Cerebellar nuclear complex (tissue), 1 donor: Measurements from ENCODE around the gene EXOC3L2.

Experiments
- DNase-seq, 2 experiments: peaks; one replicate each; lab custom pipeline; 2025; lab: John Stamatoyannopoulos, UW

The EXOC3L2 gene

GRCh38 chr19:45218911-45219743 is 26.1 kb downstream of the EXOC3L2 start:
- no peak for DNase-seq

GRCh38 chr19:45218426-45218825 is 26.8 kb downstream of the EXOC3L2 start:
- no peak for DNase-seq

- DNase-seq: no peak
Observed at GRCh38 chr19:45217957-45218334, 27.3 kb downstream of the EXOC3L2 start.

GRCh38 chr19:45217193-45217956 is 27.8 kb downstream of the EXOC3L2 start:
- no peak for DNase-seq

GRCh38 chr19:45216667-45217066 is 28.5 kb downstream of the EXOC3L2 start:
- DNase-seq: no peak

- no peak for DNase-seq
Observed at GRCh38 chr19:45215391-45216191, 29.6 kb downstream of the EXOC3L2 start.

- no peak for DNase-seq
Observed at GRCh38 chr19:45213031-45213430, 32.2 kb downstream of the EXOC3L2 start.

GRCh38 chr19:45211751-45212381 is 33.3 kb downstream of the EXOC3L2 start:
- DNase-seq: no peak

- DNase-seq: no peak
Observed at GRCh38 chr19:45206328-45206727, 38.9 kb downstream of the EXOC3L2 start.

- DNase-seq: no peak
Observed at GRCh38 chr19:45205810-45206209, 39.4 kb downstream of the EXOC3L2 start.

GRCh38 chr19:45202637-45203036 is 42.6 kb downstream of the EXOC3L2 start:
- no peak for DNase-seq

GRCh38 chr19:45200568-45200967 is 44.6 kb downstream of the EXOC3L2 start:
- DNase-seq: no peak

- no peak for DNase-seq
Observed at GRCh38 chr19:45195764-45196163, 49.4 kb downstream of the EXOC3L2 start.

- DNase-seq: no peak
Observed at GRCh38 chr19:45191375-45191774, 53.8 kb downstream of the EXOC3L2 start.

GRCh38 chr19:45189971-45190370 is 55.2 kb downstream of the EXOC3L2 start:
- no peak for DNase-seq

GRCh38 chr19:45187421-45188100 is 57.6 kb downstream of the EXOC3L2 start:
- peak in 1 of 2 experiments; percentile 23 for DNase-seq

GRCh38 chr19:45186509-45187334 is 58.5 kb downstream of the EXOC3L2 start:
- no peak for DNase-seq

GRCh38 chr19:45184115-45184514 is 61.1 kb downstream of the EXOC3L2 start:
- no peak for DNase-seq

- no peak for DNase-seq
Observed at GRCh38 chr19:45182758-45183157, 62.4 kb downstream of the EXOC3L2 start.

- DNase-seq: no peak
Observed at GRCh38 chr19:45180936-45181335, 64.3 kb downstream of the EXOC3L2 start.
